ENCODE data around the gene RRP8.

The RRP8 gene

DNA sequence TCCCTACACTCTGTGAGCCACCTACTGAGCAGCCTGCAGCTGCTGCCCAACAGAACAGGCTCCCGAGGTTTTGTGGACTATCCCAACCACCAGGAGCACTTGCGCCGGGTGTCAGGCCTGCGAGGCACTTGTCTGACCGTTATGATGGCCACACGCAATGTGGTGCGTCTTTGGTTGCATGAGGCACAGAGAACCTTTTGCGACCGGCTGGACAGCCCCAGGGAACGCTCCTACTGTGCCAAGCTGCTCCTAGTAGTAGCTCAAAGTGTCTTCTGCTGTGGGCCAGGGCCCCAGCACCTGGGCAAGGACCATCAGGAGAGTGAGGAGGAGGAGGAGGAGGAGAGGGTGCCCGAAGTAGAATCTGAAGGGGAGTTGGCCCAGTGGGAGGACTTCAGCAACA lies 46.4 kb downstream of the RRP8 start:
- no peak overlapping the region for H3K9ac ChIP-seq (ENCODE audit: insufficient read length, low read depth)
- H3K4me1 ChIP-seq (ENCODE audit: insufficient read depth, insufficient read length): no peaks in the 10 kb centered on the region
- TF ChIP-seq SUZ12 (IDR thresholded peaks at IDR 0.05; ENCODE audit: extremely low read depth, insufficient read depth, insufficient read length) (no peak), YY1 (IDR thresholded peaks at IDR 0.05; ENCODE audit: insufficient read depth, insufficient read length) (no peak), ZNF274 (IDR thresholded peaks at IDR 0.05; ENCODE audit: low read depth, low read length) (no peak)
- H3K36me3 ChIP-seq (ENCODE audit: insufficient read depth, insufficient read length, low read length): peaks cover 3% of the 10 kb centered on the region
- H3K27me3 ChIP-seq (ENCODE audit: insufficient read depth, insufficient read length): no peaks in the 10 kb centered on the region
- DNase-seq (ENCODE audit: low read depth, low spot score): no peak
- H3K4me3 ChIP-seq (ENCODE audit: insufficient read length, low read depth): no peak overlapping the region
- no peaks in the 10 kb centered on the region for H3K9me3 ChIP-seq (ENCODE audit: insufficient read depth, low read length)

DNA sequence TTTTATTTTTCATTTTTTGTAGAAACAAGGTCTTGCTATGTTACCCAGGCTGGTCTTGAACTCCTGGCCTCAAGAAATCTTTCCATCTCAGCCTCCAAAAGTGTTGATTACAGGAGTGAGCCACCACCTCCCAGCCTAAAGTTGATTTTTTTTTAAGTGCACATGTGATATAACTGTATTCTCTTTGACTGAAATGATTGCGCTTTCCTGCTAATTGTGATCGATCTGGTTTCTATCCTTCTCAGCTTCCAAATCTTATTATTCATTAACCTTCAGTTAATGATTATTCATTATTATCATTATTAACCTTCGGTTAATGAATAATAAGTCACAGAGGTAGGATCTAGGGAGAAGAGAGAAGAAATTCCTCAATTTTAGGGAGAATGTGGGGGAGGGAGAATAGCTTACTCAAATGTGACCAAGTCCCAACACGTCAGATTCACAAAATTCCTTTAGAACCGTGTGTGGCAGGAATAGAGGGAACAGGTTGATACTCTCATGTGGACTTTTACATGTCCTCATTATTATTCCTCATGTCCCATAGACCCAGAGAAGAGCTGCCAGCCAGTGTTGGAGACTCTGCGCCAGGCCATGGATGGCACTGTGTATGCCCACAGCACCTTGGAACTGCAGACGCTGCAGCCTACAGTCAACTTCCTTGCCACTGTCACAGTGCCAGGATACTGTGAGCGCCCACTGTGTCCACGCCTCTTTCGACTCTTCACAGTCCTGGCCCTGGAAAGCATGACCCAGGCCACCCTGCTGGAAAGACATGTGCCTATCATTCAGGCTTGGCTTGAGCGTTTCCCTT lies 47.1 kb downstream of the RRP8 start:
- H3K9ac ChIP-seq (ENCODE audit: insufficient read length, low read depth): no peak overlapping the region
- no peak overlapping the region for H3K4me3 ChIP-seq (ENCODE audit: insufficient read length, low read depth)
- H3K9me3 ChIP-seq (ENCODE audit: insufficient read depth, low read length): no peaks in the 10 kb centered on the region
- TF ChIP-seq YY1 (IDR thresholded peaks at IDR 0.05; ENCODE audit: insufficient read depth, insufficient read length) (no peak), ZNF274 (IDR thresholded peaks at IDR 0.05; ENCODE audit: low read depth, low read length) (no peak), SUZ12 (IDR thresholded peaks at IDR 0.05; ENCODE audit: extremely low read depth, insufficient read depth, insufficient read length) (no peak)
- no peak for DNase-seq (ENCODE audit: low read depth, low spot score)
- H3K36me3 ChIP-seq (ENCODE audit: insufficient read depth, insufficient read length, low read length): peaks cover 3% of the 10 kb centered on the region
- no peaks in the 10 kb centered on the region for H3K4me1 ChIP-seq (ENCODE audit: insufficient read depth, insufficient read length)
- H3K27me3 ChIP-seq (ENCODE audit: insufficient read depth, insufficient read length): no peaks in the 10 kb centered on the region

DNA sequence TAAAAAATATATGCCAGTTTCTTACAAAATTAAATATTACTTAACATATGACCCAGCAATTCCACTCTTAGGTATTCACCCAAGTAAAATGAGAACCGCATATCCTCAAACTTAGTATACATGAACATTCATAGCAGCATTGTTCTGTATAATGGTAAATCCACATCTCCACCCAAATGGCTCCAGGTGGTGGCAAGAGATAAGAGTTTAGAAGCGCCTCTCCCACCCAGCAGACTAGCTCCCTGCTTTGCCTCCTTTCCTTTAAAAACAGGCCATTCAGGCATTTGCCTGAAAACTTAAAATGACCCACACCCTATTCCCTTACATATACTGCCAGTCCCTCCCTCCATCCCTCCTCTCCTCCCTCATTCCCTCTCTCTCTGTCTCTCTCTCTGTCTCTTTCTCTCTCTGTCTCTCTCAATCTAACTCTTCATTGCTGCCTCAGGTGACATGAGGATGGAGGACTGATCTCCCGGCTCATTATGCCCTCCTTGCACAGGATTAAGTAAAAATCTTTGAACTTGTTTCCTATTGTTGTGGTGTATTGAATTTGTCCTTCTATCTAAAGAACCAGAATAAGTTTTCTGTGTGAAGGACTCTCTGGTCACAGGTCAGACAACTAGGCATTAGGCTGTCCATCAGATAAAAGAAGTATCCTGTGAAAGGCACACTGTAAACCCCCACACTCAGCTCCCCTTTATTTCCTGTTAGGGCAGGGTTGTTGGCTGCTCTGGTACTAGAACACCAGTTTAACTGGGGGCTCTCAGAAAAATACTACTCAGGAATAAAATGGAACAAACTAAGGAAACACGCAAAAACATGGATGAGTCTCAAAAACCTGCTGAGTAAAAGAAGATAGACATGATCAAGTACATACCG lies 48.3 kb downstream of the RRP8 start:
- H3K9ac ChIP-seq (ENCODE audit: insufficient read length, low read depth): no peak overlapping the region
- no peaks in the 10 kb centered on the region for H3K9me3 ChIP-seq (ENCODE audit: insufficient read depth, low read length)

DNA sequence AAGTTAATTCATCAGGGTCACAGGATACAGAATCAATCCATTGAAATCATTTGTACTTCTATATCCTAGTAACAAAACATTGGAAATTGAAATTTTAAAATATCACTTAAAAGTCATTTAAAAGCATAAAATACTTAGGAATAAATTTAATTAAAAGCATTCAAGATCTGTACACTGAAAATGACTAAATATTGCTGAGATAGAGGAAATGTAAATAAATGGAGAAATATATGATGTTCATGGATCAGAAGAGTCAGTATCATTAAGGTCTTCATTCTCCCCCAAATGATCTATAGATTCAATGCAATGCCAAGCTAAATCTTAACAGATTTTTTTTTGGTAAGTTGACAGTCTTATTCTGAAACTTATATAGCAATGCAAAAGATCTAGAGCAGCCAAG lies 49.8 kb downstream of the RRP8 start:
- no peak for DNase-seq (ENCODE audit: low read depth, low spot score)
- H3K9ac ChIP-seq (ENCODE audit: insufficient read length, low read depth): no peak overlapping the region
- no peaks in the 10 kb centered on the region for H3K4me1 ChIP-seq (ENCODE audit: insufficient read depth, insufficient read length)
- H3K27me3 ChIP-seq (ENCODE audit: insufficient read depth, insufficient read length): no peaks in the 10 kb centered on the region
- no peak overlapping the region for H3K4me3 ChIP-seq (ENCODE audit: insufficient read length, low read depth)
- TF ChIP-seq ZNF274 (IDR thresholded peaks at IDR 0.05; ENCODE audit: low read depth, low read length): no peak
- TF ChIP-seq YY1 (IDR thresholded peaks at IDR 0.05; ENCODE audit: insufficient read depth, insufficient read length): no peak
- no peak for TF ChIP-seq SUZ12 (IDR thresholded peaks at IDR 0.05; ENCODE audit: extremely low read depth, insufficient read depth, insufficient read length)
- H3K9me3 ChIP-seq (ENCODE audit: insufficient read depth, low read length): no peaks in the 10 kb centered on the region
- H3K36me3 ChIP-seq (ENCODE audit: insufficient read depth, insufficient read length, low read length): peaks cover 3% of the 10 kb centered on the region

More for the DNA sequence above, 48.3 kb downstream of the RRP8 start:
- no peaks in the 10 kb centered on the region for H3K27me3 ChIP-seq (ENCODE audit: insufficient read depth, insufficient read length)
- DNase-seq (ENCODE audit: low read depth, low spot score): no peak
- no peak overlapping the region for H3K4me3 ChIP-seq (ENCODE audit: insufficient read length, low read depth)
- no peaks in the 10 kb centered on the region for H3K4me1 ChIP-seq (ENCODE audit: insufficient read depth, insufficient read length)
- TF ChIP-seq YY1 (IDR thresholded peaks at IDR 0.05; ENCODE audit: insufficient read depth, insufficient read length) (no peak), SUZ12 (IDR thresholded peaks at IDR 0.05; ENCODE audit: extremely low read depth, insufficient read depth, insufficient read length) (no peak), ZNF274 (IDR thresholded peaks at IDR 0.05; ENCODE audit: low read depth, low read length) (no peak)
- peaks cover 3% of the 10 kb centered on the region for H3K36me3 ChIP-seq (ENCODE audit: insufficient read depth, insufficient read length, low read length)

DNA sequence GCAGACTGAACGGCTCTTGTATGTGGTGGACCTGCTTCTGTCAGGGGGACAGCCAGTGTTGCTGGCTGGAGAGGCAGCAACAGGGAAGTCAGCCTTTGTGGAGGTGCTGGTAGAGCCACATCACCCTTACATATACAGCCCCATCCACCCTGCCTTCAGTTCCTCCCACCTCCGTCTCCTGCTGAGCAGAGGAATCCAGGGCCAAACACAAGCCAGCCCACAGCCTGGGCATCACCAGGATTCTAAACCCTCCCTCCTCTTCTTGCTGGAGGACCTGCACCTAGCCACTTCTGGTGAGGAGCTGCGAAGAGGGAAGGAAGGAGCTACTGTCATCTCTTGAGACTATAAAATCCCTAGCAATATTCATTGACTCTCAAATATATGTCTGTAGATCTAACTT lies 54.8 kb downstream of the RRP8 start:
- Histone ChIP-seq H3K9me3 (ENCODE audit: insufficient read depth, low read length) (no peaks in the 10 kb centered on the region), H3K9ac (ENCODE audit: insufficient read length, low read depth) (no peak overlapping the region), H3K4me1 (ENCODE audit: insufficient read depth, insufficient read length) (no peaks in the 10 kb centered on the region), H3K36me3 (ENCODE audit: insufficient read depth, insufficient read length, low read length) (peaks cover 27% of the 10 kb centered on the region), H3K27me3 (ENCODE audit: insufficient read depth, insufficient read length) (no peaks in the 10 kb centered on the region), H3K4me3 (ENCODE audit: insufficient read length, low read depth) (no peak overlapping the region)
- DNase-seq (ENCODE audit: low read depth, low spot score): no peak
- TF ChIP-seq SUZ12 (IDR thresholded peaks at IDR 0.05; ENCODE audit: extremely low read depth, insufficient read depth, insufficient read length) (no peak), ZNF274 (IDR thresholded peaks at IDR 0.05; ENCODE audit: low read depth, low read length) (no peak), YY1 (IDR thresholded peaks at IDR 0.05; ENCODE audit: insufficient read depth, insufficient read length) (no peak)

DNA sequence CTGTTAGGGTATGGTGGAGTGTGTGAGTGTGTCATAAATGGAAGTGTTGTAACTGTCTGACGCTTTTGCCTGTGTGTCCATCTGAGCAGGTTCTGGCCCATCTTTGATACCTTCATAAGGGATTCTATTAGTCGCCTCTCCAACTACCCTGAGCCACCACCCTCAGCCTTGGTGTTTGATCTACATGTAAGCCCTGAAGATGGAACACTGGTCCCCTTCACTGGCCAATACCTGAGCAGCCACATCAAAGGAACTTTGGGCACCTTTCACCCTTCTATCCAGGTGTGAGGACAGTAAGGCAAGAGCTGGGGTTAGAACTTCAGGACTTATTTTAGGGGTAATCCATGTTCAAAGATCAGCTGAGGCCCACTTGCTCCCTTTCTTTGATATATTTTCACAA lies 55.3 kb downstream of the RRP8 start:
- H3K27me3 ChIP-seq (ENCODE audit: insufficient read depth, insufficient read length): no peaks in the 10 kb centered on the region
- peaks cover 27% of the 10 kb centered on the region for H3K36me3 ChIP-seq (ENCODE audit: insufficient read depth, insufficient read length, low read length)
- H3K4me3 ChIP-seq (ENCODE audit: insufficient read length, low read depth): no peak overlapping the region
- no peaks in the 10 kb centered on the region for H3K4me1 ChIP-seq (ENCODE audit: insufficient read depth, insufficient read length)
- DNase-seq (ENCODE audit: low read depth, low spot score): no peak
- no peak overlapping the region for H3K9ac ChIP-seq (ENCODE audit: insufficient read length, low read depth)
- no peaks in the 10 kb centered on the region for H3K9me3 ChIP-seq (ENCODE audit: insufficient read depth, low read length)
- no peak for TF ChIP-seq YY1 (IDR thresholded peaks at IDR 0.05; ENCODE audit: insufficient read depth, insufficient read length)
- no peak for TF ChIP-seq SUZ12 (IDR thresholded peaks at IDR 0.05; ENCODE audit: extremely low read depth, insufficient read depth, insufficient read length)

DNA sequence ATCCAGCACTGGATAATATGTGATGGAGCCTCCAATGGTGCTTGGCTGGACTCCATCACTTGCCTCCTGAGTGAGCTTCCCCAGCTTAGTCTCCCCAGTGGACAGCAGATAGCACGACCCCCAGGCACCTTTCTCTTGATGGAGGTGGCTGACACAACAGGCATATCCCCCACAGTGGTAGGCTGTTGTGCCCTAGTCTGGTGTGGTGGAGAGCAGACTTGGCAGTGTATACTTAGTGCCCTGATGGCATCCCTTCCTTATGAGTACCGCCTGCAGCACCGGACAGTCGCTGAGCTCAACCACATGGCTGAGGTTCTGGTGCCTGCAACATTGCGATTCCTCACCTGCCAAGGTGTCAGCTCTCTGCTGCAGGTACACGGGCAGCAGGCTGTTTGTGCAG lies 56.2 kb downstream of the RRP8 start:
- H3K36me3 ChIP-seq (ENCODE audit: insufficient read depth, insufficient read length, low read length): peaks cover 27% of the 10 kb centered on the region
- no peak overlapping the region for H3K4me3 ChIP-seq (ENCODE audit: insufficient read length, low read depth)
- no peak overlapping the region for H3K9ac ChIP-seq (ENCODE audit: insufficient read length, low read depth)
- no peaks in the 10 kb centered on the region for H3K27me3 ChIP-seq (ENCODE audit: insufficient read depth, insufficient read length)
- H3K4me1 ChIP-seq (ENCODE audit: insufficient read depth, insufficient read length): no peaks in the 10 kb centered on the region
- DNase-seq (ENCODE audit: low read depth, low spot score): no peak
- H3K9me3 ChIP-seq (ENCODE audit: insufficient read depth, low read length): no peaks in the 10 kb centered on the region
- TF ChIP-seq SUZ12 (IDR thresholded peaks at IDR 0.05; ENCODE audit: extremely low read depth, insufficient read depth, insufficient read length): no peak

Measured in NT2/D1 (cell line).